IMR-90 (cell line): Measurements from ENCODE around the gene IL11RA. TPM values are rescaled to one million over a fixed set of nuclear protein-coding genes. Genes with fewer than 3 reads are reported as not detected.

Experiments
- ATAC-seq: fragments of 200-7000 bp; cut with Tn5 transposase; 2 replicates; pipeline ENCODE4 v1.9.1; 2020; ENCODE audit warnings: low read depth, mild to moderate bottlenecking, moderate library complexity
- BruUV-seq: library from RNA; stranded (reverse); fragments of 400-500 nt; replicated peaks from 2 replicates; lab custom pipeline; 2021; lab: Mats Ljungman, UMichigan
- CTCF ChIA-PET: fragments of 300-600 bp; formaldehyde crosslinking; extraction: SDS; loops from one replicate; lab custom pipeline; 2021; ENCODE audit warnings: antibody characterized with exemption; lab: Yijun Ruan, JAX
- POLR2A ChIA-PET: fragments of 300-600 bp; sonication (Branson Sonifier 250); formaldehyde crosslinking; loops from one replicate; lab custom pipeline; 2022; ENCODE audit warnings: antibody characterized with exemption; ENCODE audit not compliant: unreplicated experiment; lab: Charles Lee
- DNase-seq: peaks from one replicate; pipeline ENCODE4 v3.0.0; 2013
- H2AFZ ChIP-seq: replicated peaks from 2 replicates; pipeline ENCODE3; 2013; ENCODE audit warnings: low read length, mild to moderate bottlenecking; ENCODE audit not compliant: poor library complexity
- H2AK5ac ChIP-seq: 2 replicates; pipeline ENCODE4 v1.6.1; 2013; ENCODE audit warnings: low read depth, low read length, inconsistent platforms
- H2AK9ac ChIP-seq: replicated peaks from 2 replicates; pipeline ENCODE3; 2013; ENCODE audit warnings: mild to moderate bottlenecking, low read depth, low read length, moderate library complexity; ENCODE audit not compliant: poor library complexity
- H2BK120ac ChIP-seq: 2 replicates; pipeline ENCODE4 v1.6.1; 2013; ENCODE audit warnings: low read depth, low read length, inconsistent platforms
- H2BK15ac ChIP-seq: 3 replicates; pipeline ENCODE4 v1.6.1; 2013; ENCODE audit warnings: low read depth, low read length, inconsistent platforms
- H2BK20ac ChIP-seq: 2 replicates; pipeline ENCODE4 v1.6.1; 2013; ENCODE audit warnings: low read depth, mild to moderate bottlenecking, inconsistent platforms, low read length, moderate library complexity
- H2BK5ac ChIP-seq: 2 replicates; pipeline ENCODE4 v1.6.1; 2013; ENCODE audit warnings: mild to moderate bottlenecking, low read depth, low read length, inconsistent platforms; ENCODE audit not compliant: poor library complexity, severe bottlenecking
- H3K14ac ChIP-seq: replicated peaks from 2 replicates; pipeline ENCODE4 v1.6.1; 2013; ENCODE audit warnings: low read depth, low read length, inconsistent platforms
- H3K18ac ChIP-seq: 2 replicates; pipeline ENCODE4 v1.6.1; 2013; ENCODE audit warnings: low read depth, low read length, control low read depth
- H3K23ac ChIP-seq: 2 replicates; pipeline ENCODE4 v1.6.1; 2013; ENCODE audit warnings: low read depth, low read length, inconsistent platforms
- H3K27ac ChIP-seq: 2 replicates; pipeline ENCODE4 v1.5.1; 2013; ENCODE audit warnings: mild to moderate bottlenecking, control low read depth, low read length; ENCODE audit not compliant: insufficient read depth
- H3K27me3 ChIP-seq: 2 replicates; pipeline ENCODE4 v1.6.1; 2013; ENCODE audit warnings: low read length; ENCODE audit not compliant: control insufficient read depth, insufficient read depth
- H3K36me3 ChIP-seq: 2 replicates; pipeline ENCODE4 v1.6.1; 2013; ENCODE audit warnings: low read length, mixed read lengths; ENCODE audit not compliant: control insufficient read depth, insufficient read depth
- H3K4ac ChIP-seq: 2 replicates; pipeline ENCODE4 v1.6.1; 2013; ENCODE audit warnings: low read depth, low read length, inconsistent platforms
- H3K4me1 ChIP-seq: 2 replicates; pipeline ENCODE4 v1.6.1; 2013; ENCODE audit warnings: low read length, mixed read lengths; ENCODE audit not compliant: control insufficient read depth, insufficient read depth
- H3K4me2 ChIP-seq: 2 replicates; pipeline ENCODE4 v1.6.1; 2013; ENCODE audit warnings: low read depth, mild to moderate bottlenecking, control low read depth, low read length, moderate library complexity
- H3K4me3 ChIP-seq: 2 replicates; pipeline ENCODE4 v1.5.1; 2013; ENCODE audit warnings: low read depth, mild to moderate bottlenecking, control low read depth, low read length, moderate library complexity; ENCODE audit not compliant: insufficient read depth
- H3K56ac ChIP-seq: 2 replicates; pipeline ENCODE4 v1.6.1; 2013; ENCODE audit warnings: low read length, inconsistent platforms; ENCODE audit not compliant: insufficient read depth; ENCODE audit errors: extremely low read depth
- H3K79me1 ChIP-seq, 2 experiments: 2 replicates each; pipeline ENCODE4 v1.6.1; 2013; ENCODE audit warnings: low read length in 2 of 2, inconsistent platforms in 1 of 2, low read depth in 1 of 2
- H3K9ac ChIP-seq: 2 replicates; pipeline ENCODE4 v1.6.1; 2013; ENCODE audit warnings: low read depth, low read length, control low read depth
- H3K9me1 ChIP-seq: 2 replicates; pipeline ENCODE4 v1.6.1; 2013; ENCODE audit warnings: low read length, inconsistent platforms; ENCODE audit not compliant: insufficient read depth
- H3K9me3 ChIP-seq: 2 replicates; pipeline ENCODE4 v1.6.1; 2013; ENCODE audit warnings: low read length; ENCODE audit not compliant: control insufficient read depth, insufficient read depth
- H4K20me1 ChIP-seq: 2 replicates; pipeline ENCODE4 v1.6.1; 2013; ENCODE audit warnings: low read length, inconsistent platforms; ENCODE audit not compliant: insufficient read depth
- H4K5ac ChIP-seq: 2 replicates; pipeline ENCODE4 v1.6.1; 2013; ENCODE audit warnings: mild to moderate bottlenecking, low read depth, low read length, control low read depth
- H4K8ac ChIP-seq, 2 experiments: 2 replicates each; pipeline ENCODE4 v1.6.1; 2013; ENCODE audit warnings: low read depth in 2 of 2, low read length in 2 of 2, control low read depth in 1 of 2, inconsistent platforms in 1 of 2
- H4K91ac ChIP-seq: 2 replicates; pipeline ENCODE4 v1.6.1; 2013; ENCODE audit warnings: low read depth, low read length, inconsistent platforms; ENCODE audit not compliant: insufficient read depth
- CEBPB ChIP-seq: IDR thresholded peaks from 2 replicates; pipeline ENCODE4 v1.6.1; 2012; ENCODE audit warnings: low read depth, low read length, improper control_type of control experiment
- CHD1 ChIP-seq: IDR thresholded peaks from 2 replicates; pipeline ENCODE4 v1.6.1; 2012; ENCODE audit warnings: low read depth, low read length, improper control_type of control experiment
- MAFK ChIP-seq: IDR thresholded peaks from 2 replicates; pipeline ENCODE4 v1.6.1; 2012; ENCODE audit warnings: low read depth, low read length, improper control_type of control experiment
- MAZ ChIP-seq: IDR thresholded peaks from 2 replicates; pipeline ENCODE4 v1.6.1; 2012; ENCODE audit warnings: low read depth, mild to moderate bottlenecking, low read length, improper control_type of control experiment, moderate library complexity, borderline replicate concordance
- POLR2A ChIP-seq: IDR thresholded peaks from 2 replicates; pipeline ENCODE4 v1.6.1; 2012; ENCODE audit warnings: mild to moderate bottlenecking, low read depth, low read length
- RCOR1 ChIP-seq: IDR thresholded peaks from 2 replicates; pipeline ENCODE4 v1.6.1; 2012; ENCODE audit warnings: mild to moderate bottlenecking, low read length, improper control_type of control experiment; ENCODE audit not compliant: insufficient replicate concordance
- SMC3 ChIP-seq: fragments of 150-350 bp; IDR thresholded peaks from 2 replicates; pipeline ENCODE4 v1.6.1; 2016; ENCODE audit warnings: low read depth, mild to moderate bottlenecking, antibody characterized with exemption, low read length, moderate library complexity
- WGBS, 2 experiments: methylation state at CpG; one replicate each; pipeline versions ENCODE4 v1.1.5 to v1.1.7; 2013; ENCODE audit warnings: missing lambda C conversion rate in 2 of 2; ENCODE audit not compliant: insufficient read length in 1 of 2; ENCODE audit errors: extremely low coverage in 2 of 2; 5-methylcytosine and 5-hydroxymethylcytosine counted together
- dilution Hi-C: fragments of 300-500 bp; cut with HindIII; formaldehyde crosslinking; loops from one replicate; pipeline ENCODE4 v1.14.3; 2018; ENCODE audit warnings: low sequenced_read_pairs; ENCODE audit not compliant: unreplicated experiment
- in situ Hi-C: fragments of 300-500 bp; cut with MboI; formaldehyde crosslinking; loops from 3 replicates; pipeline ENCODE4 v1.14.3; 2019; ENCODE audit warnings: low sequenced_read_pairs, inconsistent platforms, mixed read lengths
- intact Hi-C: fragments of 100-400 bp; cut with micrococcal nuclease; formaldehyde crosslinking; loops from 2 replicates; pipeline ENCODE4 v1.10.0; 2022
- polyA plus RNA-seq, 3 experiments: library from polyadenylated mRNA; depleted of rRNA; stranded (reverse); fragments of >200 nt; gene quantifications; 2 replicates each; pipeline ENCODE4 v1.2.3, GENCODE V29; 2012; ENCODE audit warnings: low replicate concordance in 1 of 3
- total RNA-seq: library from RNA; depleted of rRNA; stranded (reverse); fragments of >200 nt; gene quantifications from 2 replicates; pipeline ENCODE4 v1.2.3, GENCODE V29; 2012

Gene IL11RA
- total and polyA plus RNA-seq, 2 of the 4 experiments (the other 2 are of a cell fraction) = 8.2 to 15.9 TPM

DNA sequence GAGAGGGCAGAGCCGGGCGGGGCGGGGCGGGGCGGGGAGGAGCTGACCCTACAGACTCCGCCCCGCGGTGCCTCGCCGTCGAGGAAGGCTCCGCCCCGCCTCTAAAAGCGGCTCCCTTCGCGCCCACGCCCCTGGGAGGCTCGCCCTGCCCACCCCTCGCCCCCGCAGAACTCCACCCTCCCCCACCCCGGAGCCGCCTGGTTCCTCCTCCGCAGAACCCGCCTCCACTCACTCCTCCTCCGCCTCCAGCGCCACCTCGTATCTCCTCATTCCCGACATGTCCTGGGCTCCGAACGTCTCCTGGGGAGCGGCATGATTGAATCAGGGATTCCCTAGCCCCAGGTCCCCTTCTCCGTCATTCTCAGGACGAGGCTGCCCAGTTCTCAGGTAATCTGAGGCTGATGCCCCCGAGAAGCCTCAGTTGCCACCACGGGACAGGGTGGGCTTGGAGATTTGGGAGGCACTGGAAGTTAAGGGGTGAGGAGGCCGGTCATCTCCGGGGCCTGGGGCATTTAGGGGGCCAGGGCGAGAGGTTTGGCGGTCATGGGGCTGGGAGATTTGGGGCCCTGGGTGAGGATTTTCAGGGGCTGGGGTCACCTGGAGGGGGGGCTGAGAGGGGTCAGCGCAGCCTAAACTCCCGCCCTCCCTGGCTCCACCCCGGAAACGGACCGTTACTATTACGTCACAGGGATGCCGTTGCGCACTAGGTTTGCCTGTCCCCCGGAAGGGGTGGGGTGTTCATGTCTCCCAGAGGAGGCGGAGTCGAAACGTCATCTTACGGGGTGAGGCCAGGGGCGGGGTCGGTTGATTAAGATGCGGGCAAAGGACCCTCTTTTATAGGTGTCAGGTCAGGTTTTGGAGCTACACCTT is 13.6 kb downstream of the IL11RA start:
- H3K14ac ChIP-seq = peak overlapping the region; percentile 97
- no peaks in the 10 kb centered on the region for H3K4me1 ChIP-seq
- peak overlapping the region; percentile 97 for H3K4ac ChIP-seq
- peak overlapping the region; percentile 98 for H2AK9ac ChIP-seq
- DNase-seq = peak; percentile 95
- in situ Hi-C loops (no loop called here), intact Hi-C loops (no loop called here), dilution Hi-C loops (no loop called here)
- peak overlapping the region; percentile 88 for H4K5ac ChIP-seq
- peak overlapping the region; percentile 79 for H3K4me3 ChIP-seq
- peak overlapping the region; percentile 94 for H3K9ac ChIP-seq
- H2BK15ac ChIP-seq = peak overlapping the region; percentile 71; the same call in 1 of the 3 replicates
- peaks cover 10% of the 10 kb centered on the region for H3K9me1 ChIP-seq
- peak overlapping the region; percentile 94 for H4K91ac ChIP-seq
- H3K23ac ChIP-seq = peak overlapping the region; percentile 81
- ChIA-PET POLR2A (no interaction called here), CTCF (interaction anchor here (1.1 to 2.4 kb wide), 3 partner anchors 13 to 36 kb away, joined by 3 to 7 read pairs (median 6); partner anchors contain the start of gene IL11RA)
- H3K36me3 ChIP-seq = peaks cover 3% of the 10 kb centered on the region; the same call in 1 of the 2 replicates
- WGBS, 2 experiments = 0% methylated on average over 2 of the region's 55 CpGs; no CpG with 5 or more reads in 1 of the 2 experiments
- peak overlapping the region; percentile 96 for H2AFZ ChIP-seq
- H3K18ac ChIP-seq = peak overlapping the region; percentile 80
- peak overlapping the region; percentile 96 for H3K4me2 ChIP-seq
- peak overlapping the region; percentile 88 for H3K27ac ChIP-seq
- peak overlapping the region; percentile 79 to 93 for H4K8ac ChIP-seq
- H3K27me3 ChIP-seq = no peaks in the 10 kb centered on the region
- peak overlapping the region; percentile 90 for H3K56ac ChIP-seq
- H3K9me3 ChIP-seq = no peaks in the 10 kb centered on the region
- TF ChIP-seq RCOR1 = no peak
- 0 out of 2 replicates have a peak, but pooled peaks have one; percentile 50 for TF ChIP-seq CHD1
- peak; percentile 95 for TF ChIP-seq CEBPB
- no peak for TF ChIP-seq SMC3
- no peak for TF ChIP-seq MAFK
- TF ChIP-seq MAZ = peak; percentile 95; the same call in 1 of the 2 replicates
- TF ChIP-seq POLR2A = peak; percentile 94
- BruUV-seq = TSS peak; percentile 56
- peaks cover 9% of the 10 kb centered on the region for H4K20me1 ChIP-seq
- peaks cover 31 to 43% of the 10 kb centered on the region in 2 experiments for H3K79me1 ChIP-seq
- H2AK5ac ChIP-seq = peak overlapping the region; percentile 96
- peak overlapping the region; percentile 28 for H2BK20ac ChIP-seq
- peak overlapping the region; percentile 65 for H2BK120ac ChIP-seq
- H2BK5ac ChIP-seq = peak overlapping the region; percentile 89
- ATAC-seq = peak; percentile 91
